ENCODE results near the gene HMX2. TPM values are rescaled to one million over a fixed set of nuclear protein-coding genes. Genes with fewer than 3 reads are reported as not detected.

Gene HMX2
- total RNA-seq, 1 donor from 2014 or later, result not detected

DNA sequence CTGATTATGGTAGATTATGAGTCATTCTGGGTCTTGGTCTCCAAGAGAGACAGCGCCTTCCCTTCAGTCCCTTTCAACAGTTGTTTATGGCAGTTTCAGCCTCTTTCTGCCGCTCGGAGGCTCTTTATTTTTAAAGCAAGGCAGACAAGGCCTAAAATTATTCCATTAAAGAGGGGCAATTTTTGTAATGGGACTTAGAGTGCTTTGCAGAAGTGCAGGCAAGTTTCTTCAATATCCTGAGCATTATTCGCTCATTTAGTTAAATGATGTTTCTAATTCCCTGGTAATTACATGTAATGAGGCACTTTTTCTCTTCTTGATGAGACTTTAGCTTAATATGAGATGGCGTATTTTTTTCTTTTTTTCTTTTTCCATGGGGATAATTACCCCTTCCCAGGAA, 39.8 kb downstream of the HMX2 start:
- no peaks in the 10 kb centered on the region for H3K27me3 ChIP-seq (ENCODE audit: control insufficient read depth in 3 of 3, insufficient read depth in 3 of 3, low read length in 3 of 3)
- H3K4me1 ChIP-seq (ENCODE audit: control insufficient read depth in 3 of 3, insufficient read depth in 3 of 3, low read length in 3 of 3), result no peaks in the 10 kb centered on the region
- no peaks in the 10 kb centered on the region for H3K9me3 ChIP-seq (ENCODE audit: control insufficient read depth in 3 of 3, low read length in 3 of 3)
- no peak overlapping the region for H3K4me3 ChIP-seq (ENCODE audit: low read length in 3 of 3)
- no peak overlapping the region for H3K27ac ChIP-seq (ENCODE audit: low read depth, low read length)
- no peak overlapping the region for H3K9ac ChIP-seq (ENCODE audit: low read depth in 1 of 3, low read length in 3 of 3)
- H3K36me3 ChIP-seq (ENCODE audit: control insufficient read depth in 3 of 3, insufficient read depth in 3 of 3, low read length in 3 of 3), result peaks cover 0 to 6% (median 0%) of the 10 kb centered on the region in 3 donors

DNA sequence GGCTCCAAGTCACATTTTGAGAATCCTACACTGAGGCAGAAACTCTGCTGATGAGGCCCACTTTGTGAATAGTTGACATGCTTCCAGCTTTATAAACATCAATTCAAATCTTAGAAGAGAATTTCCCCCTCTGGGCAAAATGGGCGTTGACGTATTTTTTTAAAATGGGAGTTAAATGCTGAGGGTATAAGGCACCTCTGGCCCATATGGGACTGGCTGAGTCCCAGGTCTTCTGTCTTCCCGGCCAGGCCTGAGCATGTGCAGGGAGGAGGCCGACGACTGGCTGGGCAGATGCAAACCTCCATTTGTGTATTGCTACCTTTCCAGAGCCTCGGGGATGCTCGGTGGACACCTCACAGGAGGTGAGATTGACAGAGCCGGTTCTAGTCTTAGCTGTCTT, 44.0 kb downstream of the HMX2 start:
- peaks cover 0 to 6% (median 0%) of the 10 kb centered on the region in 3 donors for H3K36me3 ChIP-seq (ENCODE audit: control insufficient read depth in 3 of 3, insufficient read depth in 3 of 3, low read length in 3 of 3)
- no peak overlapping the region for H3K4me3 ChIP-seq (ENCODE audit: low read length in 3 of 3)
- H3K9me3 ChIP-seq (ENCODE audit: control insufficient read depth in 3 of 3, low read length in 3 of 3), result no peaks in the 10 kb centered on the region
- no peaks in the 10 kb centered on the region for H3K27me3 ChIP-seq (ENCODE audit: control insufficient read depth in 3 of 3, insufficient read depth in 3 of 3, low read length in 3 of 3)
- H3K4me1 ChIP-seq (ENCODE audit: control insufficient read depth in 3 of 3, insufficient read depth in 3 of 3, low read length in 3 of 3), result no peaks in the 10 kb centered on the region
- H3K27ac ChIP-seq (ENCODE audit: low read depth, low read length), result no peak overlapping the region
- H3K9ac ChIP-seq (ENCODE audit: low read depth in 1 of 3, low read length in 3 of 3), result no peak overlapping the region

DNA sequence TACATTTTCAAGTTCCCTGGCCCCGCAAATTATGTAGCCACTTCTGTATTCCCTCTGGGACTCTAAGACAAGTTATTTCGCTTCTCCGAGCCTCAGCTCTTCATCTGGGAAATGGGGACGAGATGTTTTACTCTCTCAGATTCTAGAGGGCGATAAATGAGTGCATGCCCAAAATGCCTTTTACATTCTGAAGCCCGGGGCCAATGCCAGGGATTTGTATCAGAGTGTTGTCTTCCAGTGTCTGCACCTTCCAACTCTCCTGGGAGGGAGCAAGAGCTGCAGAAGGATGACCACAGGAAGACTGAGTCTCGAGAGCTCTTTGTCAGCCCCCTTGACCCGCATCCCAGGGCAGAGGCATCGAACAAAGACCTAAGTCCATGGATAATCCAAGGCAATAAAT, 46.1 kb downstream of the HMX2 start:
- no peak overlapping the region for H3K27ac ChIP-seq (ENCODE audit: low read depth, low read length)
- no peak overlapping the region for H3K4me3 ChIP-seq (ENCODE audit: low read length in 3 of 3)
- H3K27me3 ChIP-seq (ENCODE audit: control insufficient read depth in 3 of 3, insufficient read depth in 3 of 3, low read length in 3 of 3), result no peaks in the 10 kb centered on the region
- H3K9me3 ChIP-seq (ENCODE audit: control insufficient read depth in 3 of 3, low read length in 3 of 3), result no peaks in the 10 kb centered on the region
- peaks cover 0 to 6% (median 0%) of the 10 kb centered on the region in 3 donors for H3K36me3 ChIP-seq (ENCODE audit: control insufficient read depth in 3 of 3, insufficient read depth in 3 of 3, low read length in 3 of 3)
- H3K9ac ChIP-seq (ENCODE audit: low read depth in 1 of 3, low read length in 3 of 3), result no peak overlapping the region
- no peaks in the 10 kb centered on the region for H3K4me1 ChIP-seq (ENCODE audit: control insufficient read depth in 3 of 3, insufficient read depth in 3 of 3, low read length in 3 of 3)

Other genes starting within 250 kb of the HMX2 start
- not detected for gene FAM24A, start 237.5 kb upstream of the HMX2 start, total RNA-seq
- gene C10orf88, start 193.9 kb upstream of the HMX2 start, total RNA-seq, result 12.5 TPM
- gene PSTK, start 167.7 kb upstream of the HMX2 start, total RNA-seq, result 5.7 TPM
- 4.7 TPM for gene IKZF5, start 139.3 kb upstream of the HMX2 start, total RNA-seq
- gene ACADSB, start 139.1 kb upstream of the HMX2 start, total RNA-seq, result 6.8 TPM
- gene HMX3, start 12.2 kb upstream of the HMX2 start, total RNA-seq, result not detected
- gene BUB3, start 6.3 kb downstream of the HMX2 start, total RNA-seq, result 36.5 TPM